ENCODE measurements around the gene MYH8. TPM values are rescaled to one million over a fixed set of nuclear protein-coding genes. Genes with fewer than 3 reads are reported as not detected.

The MYH8 gene
- total RNA-seq, 4 donors from 2014 or later: not detected

GRCh38 chr17:10369239-10369638 lies 52.5 kb downstream of the MYH8 start:
- no peaks in the 10 kb centered on the region for H3K4me1 ChIP-seq
- H3K4me3 ChIP-seq: no peak overlapping the region
- H3K36me3 ChIP-seq: no peaks in the 10 kb centered on the region
- no peaks in the 10 kb centered on the region for H3K9me3 ChIP-seq
- TF ChIP-seq CTCF (IDR thresholded peaks at IDR 0.05): no peak
- no peak for TF ChIP-seq POLR2A (IDR thresholded peaks at IDR 0.05)
- H3K27ac ChIP-seq: no peak overlapping the region
- H3K27me3 ChIP-seq: no peaks in the 10 kb centered on the region
- intact Hi-C loops (cut with DNase I; ENCODE audit: low total_unique reads): no loop called here
- no peak for DNase-seq

- H3K4me1 ChIP-seq: no peaks in the 10 kb centered on the region
- TF ChIP-seq POLR2A (IDR thresholded peaks at IDR 0.05) (no peak), CTCF (IDR thresholded peaks at IDR 0.05) (no peak)
- H3K4me3 ChIP-seq: no peak overlapping the region
- intact Hi-C loops (cut with DNase I; ENCODE audit: low total_unique reads): no loop called here
- H3K27me3 ChIP-seq: no peaks in the 10 kb centered on the region
- H3K36me3 ChIP-seq: no peaks in the 10 kb centered on the region
- no peak for DNase-seq
- H3K9me3 ChIP-seq: no peaks in the 10 kb centered on the region
- H3K27ac ChIP-seq: no peak overlapping the region
These were observed 53.2 kb downstream of the MYH8 start for GRCh38 chr17:10368561-10368960.

- H3K4me3 ChIP-seq: no peak overlapping the region
- no peaks in the 10 kb centered on the region for H3K9me3 ChIP-seq
- no peak for DNase-seq
- no peaks in the 10 kb centered on the region for H3K36me3 ChIP-seq
- TF ChIP-seq CTCF (IDR thresholded peaks at IDR 0.05) (no peak), POLR2A (IDR thresholded peaks at IDR 0.05) (no peak)
- H3K27ac ChIP-seq: no peak overlapping the region
- intact Hi-C loops (cut with DNase I; ENCODE audit: low total_unique reads): no loop called here
- H3K27me3 ChIP-seq: no peaks in the 10 kb centered on the region
- H3K4me1 ChIP-seq: no peaks in the 10 kb centered on the region
These were observed 61.2 kb downstream of the MYH8 start for GRCh38 chr17:10360578-10360977.

- Histone ChIP-seq H3K4me1 (no peaks in the 10 kb centered on the region), H3K4me3 (no peak overlapping the region), H3K27me3 (no peaks in the 10 kb centered on the region), H3K27ac (no peak overlapping the region), H3K9me3 (no peaks in the 10 kb centered on the region), H3K36me3 (no peaks in the 10 kb centered on the region)
- intact Hi-C loops (cut with DNase I; ENCODE audit: low total_unique reads): no loop called here
- no peak for TF ChIP-seq POLR2A (IDR thresholded peaks at IDR 0.05)
- peak; percentile 10 to 40 (median 21) for TF ChIP-seq CTCF (IDR thresholded peaks at IDR 0.05)
- peak in 1 of 2 donors; percentile 18 for DNase-seq
These were observed 64.0 kb downstream of the MYH8 start for GRCh38 chr17:10357768-10358167.

GRCh38 chr17:10354651-10355050 lies 67.1 kb downstream of the MYH8 start:
- no peaks in the 10 kb centered on the region for H3K4me1 ChIP-seq
- H3K36me3 ChIP-seq: no peaks in the 10 kb centered on the region
- H3K4me3 ChIP-seq: no peak overlapping the region
- H3K27ac ChIP-seq: no peak overlapping the region
- no peak for TF ChIP-seq POLR2A (IDR thresholded peaks at IDR 0.05)
- no peak for TF ChIP-seq CTCF (IDR thresholded peaks at IDR 0.05)
- no peak for DNase-seq
- intact Hi-C loops (cut with DNase I; ENCODE audit: low total_unique reads): no loop called here
- no peaks in the 10 kb centered on the region for H3K27me3 ChIP-seq
- H3K9me3 ChIP-seq: no peaks in the 10 kb centered on the region

Measured in uterus (tissue), 4 donors.